GM12878 (cell line): ENCODE results near the gene CREB5. TPM values are rescaled to one million over a fixed set of nuclear protein-coding genes. Genes with fewer than 3 reads are reported as not detected.
A peak's percentile ranks its signal among the peaks of the same experiment; 100 is the strongest.

ENCODE experiments used
- ATF7 ChIP-seq: fragments of 450-650 bp; IDR thresholded peaks from 2 replicates; pipeline ENCODE4 v1.6.1; 2016; ENCODE audit warnings: low read depth, mild to moderate bottlenecking
- BACH1 ChIP-seq: fragments of 450-650 bp; IDR thresholded peaks from 2 replicates; pipeline ENCODE4 v1.6.1; 2017; ENCODE audit warnings: mild to moderate bottlenecking, borderline replicate concordance
- BCL11A ChIP-seq: IDR thresholded peaks from 2 replicates; pipeline ENCODE4 v1.6.1; 2011; ENCODE audit warnings: low read depth, low read length
- BMI1 ChIP-seq: fragments of 450-650 bp; IDR thresholded peaks from 2 replicates; pipeline ENCODE4 v1.6.1; 2016; ENCODE audit warnings: mild to moderate bottlenecking, moderate library complexity, borderline replicate concordance
- DPF2 ChIP-seq: fragments of 450-650 bp; IDR thresholded peaks from 2 replicates; pipeline ENCODE4 v1.6.1; 2017; ENCODE audit warnings: mild to moderate bottlenecking
- EED ChIP-seq: sonication (generic); IDR thresholded peaks from 2 replicates; pipeline ENCODE4 v1.6.1; 2016; ENCODE audit warnings: antibody characterized with exemption, low read depth
- EP300 ChIP-seq, 2 experiments: fragments of 150-350 bp in 1 of 2; IDR thresholded peaks; 2 replicates each; pipeline ENCODE4 v1.6.1; 2011 to 2012; ENCODE audit warnings: low read depth in 2 of 2, low read length in 2 of 2, borderline replicate concordance in 1 of 2, improper control_type of control experiment in 1 of 2, inconsistent platforms in 1 of 2; ENCODE audit not compliant: control insufficient read depth in 1 of 2
- GABPA ChIP-seq: IDR thresholded peaks from 2 replicates; pipeline ENCODE4 v1.6.1; 2014; ENCODE audit warnings: antibody characterized with exemption, low read depth, mild to moderate bottlenecking, inconsistent platforms
- HCFC1 ChIP-seq: fragments of 150-350 bp; IDR thresholded peaks from 2 replicates; pipeline ENCODE4 v1.6.1; 2014; ENCODE audit warnings: low read length
- HDAC2 ChIP-seq: fragments of 200-600 bp; sonication (generic); IDR thresholded peaks from 2 replicates; pipeline ENCODE4 v1.6.1; 2017
- IRF4 ChIP-seq: IDR thresholded peaks from 2 replicates; pipeline ENCODE4 v1.6.1; 2011; ENCODE audit warnings: low read depth, low read length
- LARP7 ChIP-seq: fragments of 450-650 bp; IDR thresholded peaks from 2 replicates; pipeline ENCODE4 v1.6.1; 2017; ENCODE audit warnings: mild to moderate bottlenecking
- MTA2 ChIP-seq: fragments of 450-650 bp; IDR thresholded peaks from 2 replicates; pipeline ENCODE4 v1.6.1; 2016; ENCODE audit warnings: low read depth, mild to moderate bottlenecking, moderate library complexity
- MXI1 ChIP-seq: fragments of 150-350 bp; IDR thresholded peaks from 2 replicates; pipeline ENCODE4 v1.6.1; 2011; ENCODE audit warnings: low read depth, mild to moderate bottlenecking, inconsistent platforms, low read length, improper control_type of control experiment
- NR2C2 ChIP-seq: IDR thresholded peaks from 2 replicates; pipeline ENCODE4 v1.6.1; 2011; ENCODE audit warnings: borderline replicate concordance, low read depth; ENCODE audit not compliant: control insufficient read depth, insufficient read length
- SMARCA5 ChIP-seq: fragments of 450-650 bp; IDR thresholded peaks from 2 replicates; pipeline ENCODE4 v1.6.1; 2017; ENCODE audit warnings: mild to moderate bottlenecking
- SMC3 ChIP-seq: IDR thresholded peaks from 2 replicates; pipeline ENCODE4 v1.6.1; 2011; ENCODE audit warnings: low read length, improper control_type of control experiment, borderline replicate concordance
- STAT1 ChIP-seq: fragments of 450-650 bp; conservative IDR thresholded peaks from 2 replicates; pipeline ENCODE4 v1.6.1; 2014; ENCODE audit warnings: antibody characterized with exemption, mild to moderate bottlenecking
- STAT3 ChIP-seq: IDR thresholded peaks from 2 replicates; pipeline ENCODE4 v1.6.1; 2011; ENCODE audit warnings: low read depth, low read length, improper control_type of control experiment
- TAF1 ChIP-seq: IDR thresholded peaks from 2 replicates; pipeline ENCODE4 v1.6.1; 2011; ENCODE audit warnings: mild to moderate bottlenecking, low read depth, low read length, borderline replicate concordance
- TBL1XR1 ChIP-seq: IDR thresholded peaks from 2 replicates; pipeline ENCODE4 v1.6.1; 2012; ENCODE audit warnings: low read depth, low read length, improper control_type of control experiment
- TCF3 ChIP-seq: IDR thresholded peaks from 2 replicates; pipeline ENCODE4 v1.6.1; 2012; ENCODE audit warnings: low read depth, mild to moderate bottlenecking, low read length, borderline replicate concordance; ENCODE audit not compliant: insufficient read depth
- ZBTB40 ChIP-seq: fragments of 450-650 bp; IDR thresholded peaks from 2 replicates; pipeline ENCODE4 v1.6.1; 2016; ENCODE audit warnings: mild to moderate bottlenecking, moderate library complexity, borderline replicate concordance
- ZNF384 ChIP-seq: IDR thresholded peaks from 2 replicates; pipeline ENCODE4 v1.6.1; 2012; ENCODE audit warnings: low read depth, mild to moderate bottlenecking, low read length, improper control_type of control experiment, borderline replicate concordance
- polyA plus RNA-seq, 11 experiments: library from polyadenylated mRNA; depleted of rRNA in 4 of 11; unstranded in 6 of 11; stranded (reverse) in 5 of 11; fragments of >200 nt; fragmentation: Nextera tagmentation in 4 of 11; fragmentation: Illumina TruSeq in 1 of 11; extraction: Ambion mirVana in 4 of 11; extraction: Trizol in 1 of 11; gene quantifications; 1 replicate in 1 of 11; 2 replicates in 10 of 11; pipeline versions ENCODE4 v1.2.1 to v1.2.3, GENCODE V29; 2011 to 2016; ENCODE audit warnings: inconsistent platforms in 2 of 11, missing spikeins in 2 of 11, low read depth in 1 of 11
- total RNA-seq, 4 experiments: library from RNA; depleted of rRNA in 3 of 4; stranded (reverse); fragments of >200 nt in 3 of 4; fragmentation: Illumina TruSeq in 1 of 4; extraction: Trizol in 1 of 4; gene quantifications; 2 replicates each; pipeline versions ENCODE4 v1.2.1 to v1.2.3, GENCODE V29; 2013 to 2021
- TF ChIP-seq, protein P1 (sequence below): fragments of 450-650 bp; formaldehyde crosslinking; IDR thresholded peaks from 2 replicates; pipeline ENCODE4 v1.5.0; 2022; ENCODE audit warnings: mild to moderate bottlenecking, missing genetic modification characterization

Gene CREB5
- total and polyA plus RNA-seq, 10 of the 15 experiments (the other 5 are each of a cell fraction or from before 2014, with no cell fraction given) = 12.9 to 74.1 (median 53.0) TPM

- TF ChIP-seq DPF2 = peak; percentile 91
- peak; percentile 52; the same call in 1 of the 2 replicates for TF ChIP-seq GABPA
- peak in 1 of 2 experiments; percentile 63; a peak in 1 of 4 replicates for TF ChIP-seq EP300 (IDR thresholded peaks at IDR 0.05; ENCODE audit: borderline replicate concordance in 1 of 2, control insufficient read depth in 1 of 2, low read depth in 2 of 2, low read length in 2 of 2)
- TF ChIP-seq TAF1 = no peak
- TF ChIP-seq BCL11A = peak; percentile 92
- no peak for TF ChIP-seq MXI1
- TF ChIP-seq TCF3 = no peak
- TF ChIP-seq ATF7 = peak; percentile 88
- no peak for TF ChIP-seq ZBTB40
- peak; percentile 84 for TF ChIP-seq BACH1
- TF ChIP-seq, protein P1, sequence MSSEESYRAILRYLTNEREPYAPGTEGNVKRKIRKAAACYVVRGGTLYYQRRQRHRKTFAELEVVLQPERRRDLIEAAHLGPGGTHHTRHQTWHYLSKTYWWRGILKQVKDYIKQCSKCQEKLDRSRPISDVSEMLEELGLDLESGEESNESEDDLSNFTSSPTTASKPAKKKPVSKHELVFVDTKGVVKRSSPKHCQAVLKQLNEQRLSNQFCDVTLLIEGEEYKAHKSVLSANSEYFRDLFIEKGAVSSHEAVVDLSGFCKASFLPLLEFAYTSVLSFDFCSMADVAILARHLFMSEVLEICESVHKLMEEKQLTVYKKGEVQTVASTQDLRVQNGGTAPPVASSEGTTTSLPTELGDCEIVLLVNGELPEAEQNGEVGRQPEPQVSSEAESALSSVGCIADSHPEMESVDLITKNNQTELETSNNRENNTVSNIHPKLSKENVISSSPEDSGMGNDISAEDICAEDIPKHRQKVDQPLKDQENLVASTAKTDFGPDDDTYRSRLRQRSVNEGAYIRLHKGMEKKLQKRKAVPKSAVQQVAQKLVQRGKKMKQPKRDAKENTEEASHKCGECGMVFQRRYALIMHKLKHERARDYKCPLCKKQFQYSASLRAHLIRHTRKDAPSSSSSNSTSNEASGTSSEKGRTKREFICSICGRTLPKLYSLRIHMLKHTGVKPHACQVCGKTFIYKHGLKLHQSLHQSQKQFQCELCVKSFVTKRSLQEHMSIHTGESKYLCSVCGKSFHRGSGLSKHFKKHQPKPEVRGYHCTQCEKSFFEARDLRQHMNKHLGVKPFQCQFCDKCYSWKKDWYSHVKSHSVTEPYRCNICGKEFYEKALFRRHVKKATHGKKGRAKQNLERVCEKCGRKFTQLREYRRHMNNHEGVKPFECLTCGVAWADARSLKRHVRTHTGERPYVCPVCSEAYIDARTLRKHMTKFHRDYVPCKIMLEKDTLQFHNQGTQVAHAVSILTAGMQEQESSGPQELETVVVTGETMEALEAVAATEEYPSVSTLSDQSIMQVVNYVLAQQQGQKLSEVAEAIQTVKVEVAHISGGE (CRISPR knock-in tag) = no peak
- TF ChIP-seq BMI1 = peak; percentile 82
- no peak for TF ChIP-seq TBL1XR1
- no peak for TF ChIP-seq HCFC1
- peak; percentile 72; the same call in 1 of the 2 replicates for TF ChIP-seq IRF4
- TF ChIP-seq STAT3 = no peak
- TF ChIP-seq SMC3 = no peak
- no peak for TF ChIP-seq ZNF384
- TF ChIP-seq MTA2 = peak; percentile 92
- no peak for TF ChIP-seq HDAC2
- TF ChIP-seq NR2C2 = no peak
- peak; percentile 72 for TF ChIP-seq EED
- TF ChIP-seq SMARCA5 = no peak
- no peak for TF ChIP-seq LARP7
- TF ChIP-seq STAT1 = no peak
These were observed 30.5 kb downstream of the CREB5 start (continued) for GRCh38 chr7:28442540-28443420.
